A549 (cell line): Measurements from ENCODE around the gene GULP1. TPM values are rescaled to one million over a fixed set of nuclear protein-coding genes. Genes with fewer than 3 reads are reported as not detected.
A peak's percentile ranks its signal among the peaks of the same experiment; 100 is the strongest.

ENCODE experiments used
- ATAC-seq, 2 experiments: fragments of 200-7000 bp in 1 of 2; fragments of >200 bp in 1 of 2; cut with Nextera tagmentation in 1 of 2; cut with Tn5 transposase in 1 of 2; 3 replicates each; pipeline versions ENCODE4 v1.8.0 to v1.9.1; 2018 to 2020; ENCODE audit warnings: mild to moderate bottlenecking in 1 of 2, moderate library complexity in 1 of 2
- CTCF ChIA-PET: fragments of 300-600 bp; sonication (Branson Sonifier 250); formaldehyde crosslinking; extraction: SDS; loops from one replicate; lab custom pipeline; 2021; ENCODE audit warnings: antibody characterized with exemption, inconsistent platforms; lab: Yijun Ruan, JAX
- POLR2A ChIA-PET: fragments of 350-600 bp; formaldehyde crosslinking; extraction: SDS; loops from one replicate; lab custom pipeline; 2021; ENCODE audit warnings: antibody characterized with exemption, inconsistent platforms; lab: Yijun Ruan, JAX
- DNase-seq, 2 experiments: peaks; one replicate each; pipeline versions ENCODE4 v3.0.0 to v3.0.0-alpha.2; 2011 to 2016; ENCODE audit warnings: low read depth in 1 of 2, low spot score in 1 of 2
- FAIRE-seq: peaks from 2 replicates; lab custom pipeline; 2011; peaks lifted over from hg19 to GRCh38; lab: Jason Lieb, UNC
- H3K27ac ChIP-seq, 2 experiments: fragments of >200 bp; sonication (Bioruptor Twin); formaldehyde crosslinking; 3 replicates each; pipeline ENCODE4 v1.5.1; 2016 to 2017
- H3K4me1 ChIP-seq: fragments of >200 bp; sonication (Bioruptor Twin); formaldehyde crosslinking; 3 replicates; pipeline ENCODE4 v1.6.1; 2016
- H3K4me2 ChIP-seq: fragments of >200 bp; sonication (Bioruptor Twin); formaldehyde crosslinking; 3 replicates; pipeline ENCODE4 v1.6.1; 2016
- H3K4me3 ChIP-seq: fragments of >200 bp; sonication (Bioruptor Twin); formaldehyde crosslinking; 3 replicates; pipeline ENCODE4 v1.5.1; 2016
- H3K9me3 ChIP-seq: fragments of >200 bp; sonication (Bioruptor Twin); formaldehyde crosslinking; 3 replicates; pipeline ENCODE4 v1.6.1; 2016
- CBX8 ChIP-seq: fragments of 200-600 bp; sonication (generic); IDR thresholded peaks from 2 replicates; pipeline ENCODE4 v1.6.1; 2016
- CEBPB ChIP-seq, 2 experiments: fragments of >200 bp in 1 of 2; sonication (Bioruptor Twin) in 1 of 2; formaldehyde crosslinking in 1 of 2; IDR thresholded peaks; 2 replicates each; pipeline ENCODE4 v1.6.1; 2012 to 2016
- CHD4 ChIP-seq: fragments of 200-600 bp; sonication (generic); IDR thresholded peaks from 2 replicates; pipeline ENCODE4 v1.6.1; 2016; ENCODE audit warnings: antibody characterized with exemption, mild to moderate bottlenecking, borderline replicate concordance
- EHF ChIP-seq: fragments of 250-450 bp; sonication (Bioruptor Pico); IDR thresholded peaks from 2 replicates; pipeline ENCODE4 v1.5.0; 2020; ENCODE audit warnings: mild to moderate bottlenecking
- ESRRA ChIP-seq: fragments of 150-350 bp; IDR thresholded peaks from 2 replicates; pipeline ENCODE4 v1.6.1; 2014; ENCODE audit warnings: mild to moderate bottlenecking, low read length, borderline replicate concordance
- FOXS1 ChIP-seq: fragments of 250-450 bp; sonication (Bioruptor Pico); IDR thresholded peaks from 2 replicates; pipeline ENCODE4 v1.5.0; 2020; ENCODE audit warnings: mild to moderate bottlenecking, moderate library complexity
- GATA3 ChIP-seq: IDR thresholded peaks from 2 replicates; pipeline ENCODE4 v1.6.1; 2012; ENCODE audit warnings: borderline replicate concordance
- HDAC2 ChIP-seq: fragments of 200-600 bp; sonication (generic); IDR thresholded peaks from 2 replicates; pipeline ENCODE4 v1.6.1; 2016
- HEYL ChIP-seq: fragments of 250-450 bp; sonication (Bioruptor Pico); IDR thresholded peaks from 2 replicates; pipeline ENCODE4 v1.8.0; 2021; ENCODE audit warnings: mild to moderate bottlenecking, moderate library complexity
- HOXA7 ChIP-seq: fragments of 250-450 bp; sonication (Bioruptor Pico); IDR thresholded peaks from 2 replicates; pipeline ENCODE4 v1.5.0; 2020; ENCODE audit warnings: mild to moderate bottlenecking, moderate library complexity
- HOXB13 ChIP-seq: fragments of 250-450 bp; sonication (Bioruptor Pico); IDR thresholded peaks from 2 replicates; pipeline ENCODE4 v1.5.0; 2020; ENCODE audit warnings: low read depth, mild to moderate bottlenecking, moderate library complexity
- HOXB5 ChIP-seq: fragments of 250-450 bp; sonication (Bioruptor Pico); IDR thresholded peaks from 2 replicates; pipeline ENCODE4 v1.5.0; 2020; ENCODE audit warnings: mild to moderate bottlenecking, moderate library complexity
- JUNB ChIP-seq: fragments of >200 bp; sonication (Bioruptor Twin); formaldehyde crosslinking; IDR thresholded peaks from 2 replicates; pipeline ENCODE4 v1.6.1; 2016
- KDM5A ChIP-seq: fragments of 200-600 bp; sonication (generic); IDR thresholded peaks from 2 replicates; pipeline ENCODE4 v1.6.1; 2016; ENCODE audit warnings: antibody characterized with exemption, mild to moderate bottlenecking
- MAFK ChIP-seq: fragments of 450-650 bp; IDR thresholded peaks from 2 replicates; pipeline ENCODE4 v1.6.1; 2014; ENCODE audit not compliant: partially characterized antibody
- MYC ChIP-seq: IDR thresholded peaks from 2 replicates; pipeline ENCODE4 v1.6.1; 2012; ENCODE audit warnings: mild to moderate bottlenecking, inconsistent platforms, low read length, improper control_type of control experiment, borderline replicate concordance
- NFE2L2 ChIP-seq: fragments of 150-350 bp; conservative IDR thresholded peaks from 2 replicates; pipeline ENCODE4 v1.6.1; 2014; ENCODE audit warnings: low read length
- NPAS2 ChIP-seq: fragments of 250-450 bp; sonication (Bioruptor Pico); IDR thresholded peaks from 2 replicates; pipeline ENCODE4 v1.8.0; 2022; ENCODE audit warnings: mild to moderate bottlenecking, moderate library complexity, borderline replicate concordance
- POLR2AphosphoS2 ChIP-seq: conservative IDR thresholded peaks from 2 replicates; pipeline ENCODE4 v1.6.1; 2012; ENCODE audit warnings: low read length, improper control_type of control experiment, inconsistent platforms
- RAD21 ChIP-seq, 2 experiments: fragments of >200 bp in 1 of 2; sonication (Bioruptor Twin) in 1 of 2; formaldehyde crosslinking in 1 of 2; IDR thresholded peaks in 1 of 2; conservative IDR thresholded peaks in 1 of 2; 2 replicates in 1 of 2; 3 replicates in 1 of 2; pipeline ENCODE4 v1.6.1; 2012 to 2018; ENCODE audit warnings: inconsistent platforms in 1 of 2
- RARB ChIP-seq: fragments of 250-450 bp; sonication (Bioruptor Pico); IDR thresholded peaks from 2 replicates; pipeline ENCODE4 v1.8.0; 2021; ENCODE audit warnings: mild to moderate bottlenecking, moderate library complexity
- RCOR1 ChIP-seq: fragments of 150-350 bp; IDR thresholded peaks from 2 replicates; pipeline ENCODE4 v1.6.1; 2014; ENCODE audit warnings: antibody characterized with exemption, low read length, low read depth
- RNF2 ChIP-seq: fragments of 200-600 bp; sonication (generic); IDR thresholded peaks from 2 replicates; pipeline ENCODE4 v1.6.1; 2016; ENCODE audit warnings: low read depth, mild to moderate bottlenecking, antibody characterized with exemption, moderate library complexity, borderline replicate concordance
- TFCP2L1 ChIP-seq: fragments of 250-450 bp; sonication (Bioruptor Pico); IDR thresholded peaks from 2 replicates; pipeline ENCODE4 v1.5.0; 2021; ENCODE audit warnings: mild to moderate bottlenecking
- TP53 ChIP-seq: fragments of 250-450 bp; sonication (Bioruptor Pico); IDR thresholded peaks from 2 replicates; pipeline ENCODE4 v1.5.0; 2021; ENCODE audit warnings: mild to moderate bottlenecking, moderate library complexity
- ZC3H11A ChIP-seq: fragments of 450-650 bp; IDR thresholded peaks from 2 replicates; pipeline ENCODE4 v1.6.1; 2014; ENCODE audit warnings: antibody characterized with exemption, mild to moderate bottlenecking
- ZFP36 ChIP-seq: fragments of 450-650 bp; IDR thresholded peaks from 2 replicates; pipeline ENCODE4 v1.6.1; 2014; ENCODE audit warnings: borderline replicate concordance; ENCODE audit not compliant: partially characterized antibody
- WGBS: methylation state at CpG from one replicate; pipeline ENCODE4 v1.1.6; 2017; ENCODE audit errors: missing lambda C conversion rate; 5-methylcytosine and 5-hydroxymethylcytosine counted together
- polyA plus RNA-seq, 4 experiments: library from polyadenylated mRNA; depleted of rRNA in 3 of 4; stranded (reverse); fragments of >200 nt; fragmentation: RNase III in 1 of 4; extraction: RNeasy Plus Mini Kit Qiagen cat#74134 plus additional on column Dnase treatment in 1 of 4; gene quantifications; 2 replicates in 3 of 4; 3 replicates in 1 of 4; pipeline ENCODE4 v1.2.3, GENCODE V29; 2011 to 2017
- TF ChIP-seq, protein P1 (sequence below): fragments of >200 bp; sonication (Bioruptor Twin); formaldehyde crosslinking; IDR thresholded peaks from 2 replicates; pipeline ENCODE4 v1.6.1; 2016
- TF ChIP-seq, protein P2 (sequence below): IDR thresholded peaks from 2 replicates; pipeline ENCODE4 v1.6.1; 2012

The GULP1 gene
- polyA plus RNA-seq, 2 of the 4 experiments (the other 2 are of a cell fraction): 30.7 to 89.2 TPM

DNA sequence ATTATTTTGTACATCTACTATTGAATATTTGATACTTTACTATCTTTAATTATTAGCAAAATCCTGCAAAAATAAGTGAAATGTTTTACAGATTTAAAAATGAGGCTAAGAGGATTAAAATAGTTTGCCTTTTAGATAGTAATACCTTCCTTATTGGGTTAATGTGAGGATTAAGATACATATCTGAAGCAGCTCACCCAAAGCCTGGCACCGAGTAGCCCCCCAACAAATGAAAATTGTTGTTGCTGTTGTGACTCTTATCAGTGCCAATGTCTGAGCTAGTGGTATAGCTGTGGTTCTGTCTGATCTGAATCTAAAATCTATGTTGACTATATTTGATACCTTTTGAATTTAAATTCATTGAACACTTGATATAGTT, 34.6 kb downstream of the GULP1 start:
- CTCF ChIA-PET: interaction anchor here (0.8 to 1.1 kb wide), 2 partner anchors 33 to 186 kb away, joined by 3 read pairs; no protein-coding TSS in a partner anchor

DNA sequence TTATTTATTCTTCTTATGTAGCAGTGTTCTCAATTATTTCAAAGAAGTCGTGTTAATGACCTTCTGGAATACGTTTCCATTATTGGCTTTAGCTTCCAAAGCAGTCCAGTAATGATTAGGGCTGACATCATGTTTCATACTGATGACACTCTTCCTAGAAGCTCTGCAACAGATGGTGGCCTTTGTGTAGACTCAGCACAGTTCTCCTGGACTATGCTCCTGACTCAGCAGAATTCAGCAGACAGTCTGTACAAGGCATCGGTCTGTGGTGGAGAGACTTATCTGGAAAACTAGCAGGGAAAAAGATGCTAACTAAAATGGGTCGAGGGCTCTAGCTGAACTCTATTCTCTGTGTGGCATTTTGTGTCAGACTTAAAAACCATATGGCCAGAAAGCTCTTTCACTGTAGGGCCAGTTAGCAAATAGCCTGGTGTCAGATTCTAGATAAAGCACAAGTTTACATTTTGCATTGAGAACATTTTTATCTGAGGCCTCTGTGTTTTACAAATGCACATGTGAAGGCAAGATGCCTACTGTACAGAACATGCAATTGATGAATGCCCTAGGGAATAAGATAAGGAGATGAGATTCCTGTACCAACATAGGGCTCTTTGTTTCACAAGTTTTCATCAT, 35.1 kb downstream of the GULP1 start:
- FAIRE-seq (no peak), DNase-seq (peak in 1 of 2 experiments; percentile 22), ATAC-seq (peak; percentile 25 to 56; a peak in 1 of 6 replicates)
- CTCF ChIA-PET: interaction anchor here (0.8 to 1.1 kb wide), 2 partner anchors 34 to 185 kb away, joined by 3 read pairs; no protein-coding TSS in a partner anchor
- 80% methylated on average over 4 of the region's 4 CpGs for WGBS
- Histone ChIP-seq H3K4me1 (peaks cover 57% of the 10 kb centered on the region), H3K9me3 (no peaks in the 10 kb centered on the region), H3K4me2 (peak overlapping the region; percentile 24), H3K4me3 (no peak overlapping the region), H3K27ac (peak overlapping the region in 1 of 2 experiments; percentile 47; a peak in 2 of 6 replicates)
- TF ChIP-seq FOXS1 (no peak), MYC (no peak), MAFK (peak; percentile 98), EHF (no peak), HOXB5 (no peak), HOXB13 (CRISPR knock-in tag) (no peak)
- POLR2A ChIA-PET: no interaction called here

More for the DNA sequence above, 34.6 kb downstream of the GULP1 start:
- H3K4me3 ChIP-seq: no peak overlapping the region
- H3K9me3 ChIP-seq: no peaks in the 10 kb centered on the region
- POLR2A ChIA-PET: no interaction called here
- no peak for DNase-seq
- ATAC-seq: no peak
- peak overlapping the region in 1 of 2 experiments; percentile 47; a peak in 1 of 6 replicates for H3K27ac ChIP-seq
- H3K4me2 ChIP-seq: peak overlapping the region; percentile 24; the same call in 2 of the 3 replicates
- FAIRE-seq: no peak
- peaks cover 60% of the 10 kb centered on the region for H3K4me1 ChIP-seq
- TF ChIP-seq RNF2: no peak
- 88% methylated on average over 1 of the region's 1 CpG for WGBS

DNA sequence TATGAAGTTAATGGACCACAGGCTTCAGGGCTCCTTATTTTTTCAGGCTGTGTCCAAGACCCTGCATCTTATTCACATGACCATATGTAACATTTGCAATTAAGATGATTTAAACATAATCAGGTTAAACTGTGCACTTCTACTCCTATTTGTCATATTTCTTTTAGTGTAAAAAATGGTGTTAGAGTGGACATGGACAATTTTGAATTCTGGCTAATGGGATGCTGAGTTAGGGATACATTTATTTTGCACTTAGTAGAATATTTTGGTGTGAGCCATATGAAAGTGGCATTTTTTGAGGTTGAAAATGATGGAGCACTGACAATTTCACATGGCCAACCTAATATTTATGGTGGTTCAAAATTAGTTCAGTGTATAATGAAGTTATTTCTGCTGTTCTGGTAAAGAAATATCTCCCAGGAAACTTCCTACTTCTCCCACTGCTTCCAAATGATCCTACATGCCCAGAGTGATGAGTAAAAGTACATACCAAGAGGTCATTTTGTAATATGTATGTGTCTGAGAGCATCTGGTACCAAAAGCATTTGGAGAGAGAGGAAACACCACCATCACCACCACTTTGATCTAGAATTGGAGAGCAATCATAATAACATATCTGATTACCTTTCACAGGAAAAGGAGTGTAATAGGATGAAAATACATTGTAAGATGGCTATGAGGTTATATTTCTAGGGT, 36.0 kb downstream of the GULP1 start:
- ATAC-seq: no peak
- H3K4me2 ChIP-seq: peak overlapping the region; percentile 24; the same call in 2 of the 3 replicates
- H3K4me1 ChIP-seq: peaks cover 48% of the 10 kb centered on the region
- H3K9me3 ChIP-seq: no peaks in the 10 kb centered on the region
- FAIRE-seq: no peak
- DNase-seq: no peak
- POLR2A ChIA-PET: no interaction called here
- H3K27ac ChIP-seq: no peak overlapping the region; a peak in 1 of 6 replicates
- H3K4me3 ChIP-seq: no peak overlapping the region
- CTCF ChIA-PET: no interaction called here
- TF ChIP-seq RARB (CRISPR knock-in tag) (no peak), CBX8 (no peak), JUNB (no peak), CHD4 (no peak), KDM5A (no peak), FOXS1 (no peak), TFCP2L1 (no peak), HDAC2 (no peak), RAD21 (conservative IDR thresholded peaks at IDR 0.05 in 1 of 2, IDR thresholded peaks at IDR 0.05 in 1 of 2) (no peak), CEBPB (IDR thresholded peaks at IDR 0.05) (no peak), MYC (no peak), NFE2L2 (no peak), TP53 (no peak), EHF (no peak), RNF2 (no peak), MAFK (no peak), ZC3H11A (no peak), POLR2AphosphoS2 (no peak)
- TF ChIP-seq, protein P1, sequence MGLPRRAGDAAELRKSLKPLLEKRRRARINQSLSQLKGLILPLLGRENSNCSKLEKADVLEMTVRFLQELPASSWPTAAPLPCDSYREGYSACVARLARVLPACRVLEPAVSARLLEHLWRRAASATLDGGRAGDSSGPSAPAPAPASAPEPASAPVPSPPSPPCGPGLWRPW: no peak

DNA sequence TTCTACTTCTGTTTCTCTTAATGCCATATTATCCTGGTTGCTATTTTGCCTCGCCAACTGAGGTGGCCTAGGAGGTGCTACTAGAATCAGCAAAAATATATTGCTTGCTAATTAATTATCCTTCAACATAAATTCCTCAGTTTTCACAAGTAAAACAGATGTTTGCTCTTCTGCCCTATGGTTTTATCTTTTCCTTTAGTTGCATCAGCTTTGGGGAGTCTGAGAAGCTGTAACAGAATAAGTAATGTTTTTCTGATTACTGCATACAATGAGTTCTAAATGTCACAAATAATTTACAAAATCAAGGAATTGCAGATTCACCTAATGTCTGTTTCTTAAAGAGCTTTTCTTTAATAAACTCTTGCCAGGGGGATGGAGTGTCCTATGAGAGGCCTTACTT, 36.7 kb downstream of the GULP1 start:
- no peak for ATAC-seq
- no peak for FAIRE-seq
- Histone ChIP-seq H3K4me1 (peaks cover 41% of the 10 kb centered on the region), H3K27ac (no peak overlapping the region; a peak in 1 of 6 replicates), H3K4me2 (no peak overlapping the region), H3K4me3 (no peak overlapping the region), H3K9me3 (no peaks in the 10 kb centered on the region)
- 100% methylated on average over 1 of the region's 1 CpG for WGBS
- ChIA-PET CTCF (no interaction called here), POLR2A (no interaction called here)
- DNase-seq: no peak
- TF ChIP-seq CBX8: no peak
- TF ChIP-seq HOXA7 (CRISPR knock-in tag): no peak
- TF ChIP-seq NFE2L2: no peak
- no peak for TF ChIP-seq JUNB
- TF ChIP-seq RCOR1: no peak
- TF ChIP-seq HEYL (CRISPR knock-in tag): no peak
- TF ChIP-seq KDM5A: no peak
- no peak for TF ChIP-seq GATA3
- TF ChIP-seq, protein P1: no peak
- TF ChIP-seq, protein P2, sequence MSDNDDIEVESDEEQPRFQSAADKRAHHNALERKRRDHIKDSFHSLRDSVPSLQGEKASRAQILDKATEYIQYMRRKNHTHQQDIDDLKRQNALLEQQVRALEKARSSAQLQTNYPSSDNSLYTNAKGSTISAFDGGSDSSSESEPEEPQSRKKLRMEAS: no peak
- TF ChIP-seq ESRRA: no peak
- TF ChIP-seq ZFP36: no peak
- TF ChIP-seq POLR2AphosphoS2: no peak
- no peak for TF ChIP-seq NPAS2 (CRISPR knock-in tag)
